Right hindlimb (tissue), 1 donor: ENCODE measurements around the gene ALDOB.

Source experiments
- DNase-seq: peaks from one replicate; pipeline ENCODE4 v3.0.0-alpha.2; 2018

ALDOB gene

DNA sequence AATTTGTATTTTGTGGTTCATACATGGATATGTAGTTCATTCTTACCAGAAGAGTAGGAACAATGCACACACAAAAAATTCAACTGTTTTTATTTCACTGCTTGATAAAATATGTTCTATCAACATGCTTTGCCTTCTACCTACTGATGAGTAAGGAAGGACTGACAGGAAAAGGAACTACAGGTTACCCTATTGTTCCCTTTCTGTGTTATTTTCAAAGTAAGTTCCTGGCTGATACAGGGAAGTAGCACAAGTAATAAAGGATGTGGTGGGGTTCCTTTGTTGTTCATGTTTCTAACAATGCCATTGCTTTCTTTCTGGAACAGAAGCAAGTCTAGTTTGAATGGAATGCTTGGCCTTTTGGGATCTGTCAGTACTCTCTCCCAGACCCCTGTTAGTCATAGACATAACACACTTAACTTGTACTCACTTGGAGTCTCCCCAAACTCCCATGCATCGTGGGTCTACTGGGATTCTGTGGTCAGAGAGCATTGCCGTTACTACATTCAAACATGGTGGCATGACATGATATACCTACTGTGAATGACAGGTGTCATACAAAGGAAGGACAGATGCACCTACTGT is 20.2 kb upstream of the ALDOB start:
- no peak for DNase-seq

DNA sequence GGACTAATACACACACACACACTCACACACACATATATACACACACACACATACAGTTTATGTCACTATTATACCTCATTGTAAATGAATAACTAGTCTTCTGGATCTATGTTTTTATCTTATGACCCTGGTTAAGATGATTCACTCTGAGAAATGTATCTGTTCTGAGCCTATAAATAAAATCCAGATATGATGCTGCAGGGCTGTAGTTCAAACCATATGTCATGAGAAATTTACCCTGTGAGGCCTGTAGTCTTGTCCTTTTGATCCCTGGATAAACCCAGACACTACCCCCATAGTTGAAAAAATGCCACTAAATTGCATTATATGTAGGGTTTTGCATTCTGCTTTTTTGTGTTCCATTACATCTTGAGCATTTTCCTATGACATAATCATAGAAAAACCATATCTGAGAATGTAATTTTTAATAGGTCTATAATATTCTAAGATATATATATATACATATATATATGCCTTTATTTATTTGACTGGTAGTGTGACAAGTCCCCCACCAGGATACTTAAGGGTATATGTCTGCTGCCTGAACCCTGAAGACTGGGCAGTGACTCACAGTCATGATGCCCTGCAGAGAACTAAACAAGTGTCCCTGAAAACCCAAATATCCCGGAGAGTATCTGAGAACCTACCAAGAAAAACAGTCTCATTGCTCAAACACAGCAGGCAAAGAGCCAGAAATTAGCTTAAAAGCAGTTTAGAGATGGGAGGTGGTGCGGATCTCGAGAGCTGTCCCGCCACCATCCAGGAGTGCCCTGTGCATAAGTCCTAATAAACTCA is 18.4 kb upstream of the ALDOB start:
- no peak for DNase-seq

DNA sequence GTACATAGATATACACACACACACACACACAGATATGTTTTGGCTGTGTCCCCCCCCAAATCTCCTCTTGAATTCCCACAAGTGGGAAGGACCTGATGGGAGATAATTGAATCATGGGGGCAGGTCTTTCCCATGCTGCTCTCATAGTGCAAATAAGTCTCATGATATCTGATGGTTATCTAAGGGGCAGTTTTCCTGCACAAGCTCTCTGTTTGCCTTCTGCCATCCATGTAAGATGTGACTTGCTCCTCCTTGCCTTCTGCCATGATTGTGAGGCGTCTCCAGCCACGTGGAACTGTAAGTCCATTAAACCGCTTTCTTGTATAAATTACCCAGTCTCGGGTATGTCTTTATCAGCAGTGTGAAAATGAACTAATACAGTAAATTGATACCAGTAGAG is 15.9 kb upstream of the ALDOB start:
- DNase-seq, result no peak

DNA sequence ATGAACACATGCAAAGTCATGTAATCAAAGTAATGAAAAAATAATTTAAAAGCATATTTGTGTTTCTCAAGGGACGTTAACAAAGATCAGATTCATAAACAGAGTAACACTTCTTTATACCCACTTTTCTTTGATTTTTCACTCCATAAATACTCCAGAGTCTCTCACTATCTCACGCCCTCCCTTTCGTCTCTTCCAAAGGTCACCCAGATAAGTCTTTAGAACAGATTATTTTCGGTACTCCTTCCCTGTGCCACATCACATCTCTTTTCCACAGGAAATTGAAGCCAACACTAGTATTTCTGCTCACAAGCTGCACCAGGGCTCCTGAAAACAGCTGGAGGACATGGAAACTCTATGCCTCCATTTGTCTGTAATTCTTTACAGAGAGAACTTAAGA is 15.4 kb upstream of the ALDOB start:
- DNase-seq, result no peak

DNA sequence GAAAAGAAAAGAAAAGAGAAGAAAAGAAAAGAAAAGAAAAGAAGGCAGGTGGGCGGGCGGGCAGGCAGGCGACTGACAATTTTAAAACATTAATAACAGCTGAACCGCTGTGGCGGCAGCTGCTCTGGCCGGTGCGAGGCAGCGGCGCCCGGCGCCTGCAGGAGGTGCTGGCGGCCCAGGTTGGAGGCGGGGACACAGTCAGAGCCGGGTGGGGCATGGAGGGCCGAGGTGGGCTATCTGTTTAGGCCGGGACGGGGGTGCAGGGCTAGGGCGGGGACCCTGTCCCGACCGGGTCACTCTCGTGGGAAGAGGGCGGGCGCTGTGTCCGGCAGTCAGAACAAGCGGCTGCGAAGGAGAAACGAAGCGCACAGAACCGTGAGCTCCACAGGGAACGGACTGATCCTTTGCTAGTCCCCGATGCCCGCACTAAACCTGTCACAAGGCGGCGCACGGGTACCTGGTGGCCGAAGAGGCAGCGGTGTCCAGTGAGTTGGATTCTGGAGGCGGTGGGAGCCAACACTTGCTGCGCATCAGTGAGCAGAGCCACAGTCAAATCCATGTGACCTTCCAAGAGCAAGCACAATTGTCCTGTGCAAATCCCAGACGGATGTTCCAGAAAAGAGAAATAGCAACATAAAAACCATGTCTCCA is 13.6 kb upstream of the ALDOB start:
- peak; percentile 78 for DNase-seq

DNA sequence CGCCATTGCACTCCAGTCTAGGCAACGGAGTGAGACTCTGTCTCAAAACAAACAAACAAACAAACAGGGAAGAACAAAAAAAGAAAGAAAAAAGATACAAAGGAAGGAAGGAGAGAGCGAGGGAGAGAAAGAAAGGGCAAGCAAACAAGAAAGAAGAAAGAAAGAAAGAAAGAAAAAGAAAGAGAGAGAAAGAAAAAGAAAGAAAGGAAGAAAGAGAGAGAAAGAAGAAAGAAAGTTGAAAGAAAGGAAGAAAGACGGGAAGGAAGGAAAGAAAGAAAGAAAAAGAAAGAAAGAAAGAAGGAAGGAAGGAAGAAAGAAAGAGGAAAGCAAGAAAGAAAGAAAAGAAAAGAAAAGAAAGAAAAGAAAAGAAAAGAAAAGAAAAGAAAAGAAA is 13.1 kb upstream of the ALDOB start:
- DNase-seq, result no peak

DNA sequence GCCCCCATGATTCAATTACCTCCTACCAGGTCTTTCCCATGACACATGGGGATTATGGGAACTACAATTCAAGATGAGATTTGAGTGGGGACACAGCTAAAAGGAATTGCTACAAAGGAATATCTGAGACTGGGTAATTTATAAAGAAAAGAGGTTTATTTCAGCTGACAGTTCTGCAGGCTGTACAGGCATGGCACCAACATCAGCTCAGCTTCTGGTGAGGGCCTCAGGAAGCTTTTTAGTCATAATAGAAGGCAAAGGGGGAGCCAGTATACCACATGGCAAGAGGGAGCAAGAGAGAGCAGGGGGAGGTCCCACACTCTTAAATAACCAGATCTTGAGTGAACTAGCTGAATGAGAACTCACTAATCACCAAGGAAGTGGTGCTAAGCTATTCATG is 11.2 kb upstream of the ALDOB start:
- DNase-seq, result no peak

DNA sequence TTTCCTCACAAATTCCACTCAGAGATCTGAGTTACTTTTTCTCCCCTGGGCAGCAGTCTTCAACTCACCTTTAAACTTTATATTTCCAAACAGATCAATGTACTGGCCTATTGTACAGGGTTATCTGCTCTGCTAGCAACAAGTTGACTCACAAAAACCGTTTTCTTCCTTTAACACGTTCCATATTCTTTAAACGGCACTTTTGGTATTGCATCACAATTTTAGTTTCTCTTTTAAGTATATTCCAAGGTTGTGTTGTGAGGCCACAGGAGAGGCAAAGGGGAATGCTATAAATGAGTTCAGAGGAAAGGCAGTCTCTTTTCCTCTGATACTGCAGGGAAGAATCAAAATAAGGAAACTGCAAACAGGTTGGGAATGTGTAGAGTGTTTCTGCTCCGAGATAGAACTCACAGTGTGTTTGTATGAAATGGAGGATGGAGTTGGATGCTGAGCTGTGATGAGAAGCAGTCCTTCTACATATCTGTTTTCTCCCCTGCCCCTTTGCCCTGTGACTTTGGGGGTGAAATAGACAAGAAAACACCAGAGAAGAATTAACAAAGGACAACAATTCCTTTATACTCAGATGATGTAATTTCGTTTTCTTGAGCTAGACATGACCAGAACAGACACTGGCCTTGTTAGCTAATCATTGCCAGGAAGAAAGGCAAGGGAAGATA is 9.9 kb upstream of the ALDOB start:
- no peak for DNase-seq

DNA sequence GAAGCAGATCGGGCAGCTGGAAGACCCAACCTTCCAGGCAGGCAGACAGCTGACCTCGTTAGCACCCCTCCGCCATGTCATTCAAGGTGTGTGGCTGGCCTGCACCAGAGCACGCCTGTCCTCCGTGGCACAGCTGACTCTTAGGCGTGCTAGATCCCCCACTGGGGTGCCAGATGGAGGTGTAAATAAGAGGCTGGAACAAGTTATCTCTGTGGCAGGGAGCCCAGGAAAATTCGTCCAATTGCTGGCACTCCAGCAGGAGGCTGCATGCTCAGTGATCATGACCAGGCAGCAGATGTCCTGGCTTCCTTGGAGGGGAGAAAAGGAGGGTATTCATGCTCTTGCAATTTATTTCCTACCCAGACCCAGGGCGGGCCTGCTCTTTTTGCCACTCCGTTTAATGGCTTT is 7.8 kb upstream of the ALDOB start:
- DNase-seq, result peak; percentile 47

DNA sequence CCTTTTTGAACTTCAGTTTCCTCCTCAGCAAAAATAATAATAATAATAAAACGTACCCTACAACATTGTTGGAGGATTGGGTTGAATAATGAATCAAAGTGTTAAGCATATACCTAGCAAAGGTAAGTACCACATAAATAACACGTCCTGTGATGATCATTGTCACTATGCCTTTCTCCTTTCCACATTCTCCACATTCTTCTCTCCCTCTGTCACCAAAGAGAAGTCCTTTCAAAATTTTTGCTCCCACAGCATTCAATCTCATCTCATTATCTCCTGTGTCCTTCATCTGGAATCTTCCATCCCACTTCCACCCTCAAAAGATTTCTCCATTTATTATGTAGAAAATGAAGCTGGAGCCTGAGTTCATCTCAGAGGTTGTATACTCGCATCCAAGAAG is 7.2 kb upstream of the ALDOB start:
- DNase-seq, result no peak

DNA sequence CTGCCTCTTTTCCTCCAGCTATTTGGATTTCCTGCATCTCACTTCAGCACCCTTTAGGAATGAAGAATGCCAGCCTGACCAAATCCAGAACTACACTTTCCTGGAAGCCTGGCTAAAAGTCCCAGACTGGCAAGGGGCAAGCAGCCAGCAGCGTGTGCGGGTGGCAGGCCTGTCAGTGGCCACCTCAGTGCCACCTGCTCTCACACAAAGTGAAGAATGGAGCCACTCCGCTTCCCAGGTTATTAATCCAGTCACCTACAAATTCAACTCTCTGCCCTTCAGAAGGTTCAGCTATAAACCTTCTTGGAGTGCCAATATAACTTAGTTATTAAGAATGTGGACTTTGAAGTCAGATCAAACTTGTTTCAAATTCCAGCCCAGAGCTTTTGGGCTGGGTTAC is 6.7 kb upstream of the ALDOB start:
- DNase-seq, result no peak

DNA sequence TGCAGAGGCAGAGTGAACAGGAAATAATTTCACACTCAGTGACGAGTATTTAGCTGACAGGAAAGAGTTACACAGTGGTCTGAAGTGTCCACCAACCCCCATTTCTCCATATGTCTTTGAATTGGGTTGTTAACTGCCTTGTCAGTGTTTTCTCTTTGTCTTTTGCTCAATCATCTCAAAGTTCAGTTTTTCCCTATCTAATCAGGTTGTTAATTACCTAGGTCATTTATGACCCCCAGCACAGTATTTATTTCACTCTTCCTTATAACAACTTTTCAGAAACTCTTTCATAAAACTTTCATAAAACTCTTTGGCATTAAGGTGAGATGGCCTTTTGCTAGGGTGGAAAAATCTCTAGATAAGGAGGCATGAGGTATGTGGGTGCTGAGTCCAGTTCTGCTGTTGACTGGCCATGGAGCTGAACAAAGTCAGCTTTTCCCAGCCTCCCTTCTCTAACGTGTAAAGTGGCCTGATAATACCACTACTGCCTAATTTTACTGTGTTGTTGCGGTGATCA is 5.2 kb upstream of the ALDOB start:
- no peak for DNase-seq

DNA sequence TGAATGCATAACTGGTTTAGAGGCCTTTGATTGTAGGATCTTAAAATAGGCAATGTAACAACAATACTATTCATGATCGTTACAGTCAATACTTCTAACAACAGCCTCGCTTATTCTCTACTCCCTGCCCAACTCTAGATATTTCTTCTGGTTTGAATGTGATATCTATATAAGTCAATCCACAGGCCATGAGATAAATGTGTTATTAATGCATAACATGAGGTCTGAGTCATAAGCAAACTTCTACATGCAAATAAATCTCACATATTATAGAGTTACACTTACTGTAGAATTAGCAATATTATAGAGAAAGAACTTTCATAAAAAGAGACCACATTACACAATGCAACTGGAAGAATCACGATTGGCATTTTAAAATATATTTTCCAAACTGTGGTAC is 2.9 kb upstream of the ALDOB start:
- DNase-seq, result no peak

DNA sequence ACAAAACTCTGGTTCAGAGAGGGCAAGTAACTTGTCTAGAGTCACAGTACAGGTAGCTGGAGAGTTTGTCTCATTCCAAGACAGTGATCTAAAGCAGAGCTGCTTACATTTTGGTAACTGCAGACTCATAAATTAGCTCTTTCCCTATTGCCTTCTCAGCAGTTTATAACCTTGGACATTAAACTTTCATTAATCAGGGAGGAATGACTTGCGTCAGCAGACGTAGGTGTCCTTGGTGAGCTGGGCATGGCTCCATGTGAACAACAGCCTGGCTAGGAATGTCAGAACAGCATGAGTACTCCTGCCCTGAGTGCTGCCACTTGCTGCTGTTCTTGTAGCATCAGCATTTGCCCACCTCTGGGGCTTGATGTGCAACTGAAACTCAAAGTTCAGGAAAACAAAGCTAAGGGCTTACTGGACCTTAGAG is 2.2 kb upstream of the ALDOB start:
- no peak for DNase-seq

DNA sequence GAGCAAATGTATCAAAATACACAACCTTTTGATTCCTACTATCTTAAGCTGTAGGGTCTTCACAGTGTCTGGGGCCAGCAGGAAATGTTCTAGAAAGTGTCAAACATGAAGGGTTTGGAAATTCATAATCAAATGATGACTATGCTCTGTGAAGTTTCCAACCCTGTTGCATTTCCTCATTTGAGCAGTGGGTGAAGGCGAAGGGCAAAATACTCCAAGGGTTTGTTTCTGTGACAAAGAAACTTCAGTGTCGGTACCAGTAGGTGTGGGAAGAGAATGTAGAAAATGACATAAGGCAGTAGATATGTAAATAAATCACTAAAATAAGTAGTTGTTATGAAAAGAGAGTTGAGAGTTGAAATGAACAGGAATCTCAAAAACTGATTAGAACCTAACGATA is 576 bp downstream of the ALDOB start:
- no peak for DNase-seq

DNA sequence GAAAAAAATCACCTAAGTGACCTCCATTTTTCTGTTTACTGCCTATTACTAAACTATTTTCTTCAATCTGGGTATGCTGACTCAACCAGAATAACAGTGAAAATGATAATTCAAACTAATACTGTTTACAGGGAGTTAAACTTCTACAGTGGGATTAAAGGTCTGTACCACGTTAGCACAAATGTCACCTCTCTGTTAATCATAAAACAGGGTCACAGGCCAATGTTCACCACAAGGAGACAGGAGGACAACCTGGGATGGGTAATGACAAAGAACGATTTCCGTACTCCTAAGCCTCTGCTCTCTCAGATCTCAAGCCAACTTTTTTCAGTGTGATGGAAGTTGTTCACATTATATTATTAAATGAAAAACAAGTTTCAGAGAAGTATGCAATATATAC is 2.3 kb downstream of the ALDOB start:
- DNase-seq, result no peak

DNA sequence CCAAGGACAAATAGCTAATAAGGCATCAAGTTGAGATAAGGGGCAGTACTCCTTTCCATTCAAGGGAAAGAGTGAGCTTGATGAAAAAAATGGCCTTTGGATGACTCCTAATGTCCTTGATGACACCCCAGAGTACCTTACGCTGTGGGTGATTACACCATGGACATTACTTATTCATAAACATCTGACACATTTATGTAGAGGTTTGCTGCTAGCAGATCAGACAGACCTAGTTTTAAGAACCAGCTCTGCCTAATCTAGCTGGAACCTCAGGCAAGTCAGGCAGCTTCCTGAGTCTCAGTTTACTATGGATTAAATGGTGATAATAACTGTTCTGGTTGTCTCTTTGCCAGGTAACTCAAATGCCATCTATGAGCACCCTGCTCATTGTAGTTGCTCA is 2.8 kb downstream of the ALDOB start:
- DNase-seq, result no peak

DNA sequence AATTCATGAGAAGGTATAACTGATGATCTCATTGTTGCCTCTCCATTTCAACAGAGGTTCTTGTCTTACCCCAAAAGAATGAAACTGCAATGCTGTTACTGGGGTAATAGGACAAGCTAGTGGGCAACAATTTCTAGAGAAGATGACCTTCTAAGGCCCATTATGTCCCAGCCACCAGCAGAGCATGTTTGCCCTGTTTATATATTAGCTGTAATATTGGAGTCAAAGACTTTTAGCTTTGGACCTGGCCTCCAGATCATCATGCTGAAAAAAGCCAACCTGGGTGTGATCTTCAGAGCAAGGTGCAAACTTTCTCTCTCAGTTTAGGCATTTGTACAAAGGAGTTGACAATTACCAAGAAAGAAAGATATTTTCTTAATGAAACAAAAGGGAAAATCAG is 3.4 kb downstream of the ALDOB start:
- no peak for DNase-seq

DNA sequence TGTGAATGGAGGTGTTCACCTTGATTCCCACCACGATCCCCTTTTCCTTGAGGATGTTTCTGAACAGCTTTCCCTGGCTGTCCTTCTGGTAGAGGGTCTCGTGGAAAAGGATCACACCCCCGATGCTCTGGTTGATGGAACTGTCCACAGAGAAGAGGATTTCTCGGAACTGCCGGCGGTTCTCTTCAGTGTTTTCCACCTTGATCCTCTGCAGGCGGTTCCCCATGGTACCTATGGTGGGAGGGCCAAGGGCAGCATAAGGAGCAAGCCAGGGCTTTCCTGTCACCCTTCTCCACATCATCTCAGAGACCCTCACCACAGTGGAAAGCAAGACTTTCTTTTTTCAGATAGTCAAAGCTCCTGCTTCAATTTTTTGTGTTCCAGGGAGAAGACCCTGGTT is 5.8 kb downstream of the ALDOB start:
- no peak for DNase-seq

DNA sequence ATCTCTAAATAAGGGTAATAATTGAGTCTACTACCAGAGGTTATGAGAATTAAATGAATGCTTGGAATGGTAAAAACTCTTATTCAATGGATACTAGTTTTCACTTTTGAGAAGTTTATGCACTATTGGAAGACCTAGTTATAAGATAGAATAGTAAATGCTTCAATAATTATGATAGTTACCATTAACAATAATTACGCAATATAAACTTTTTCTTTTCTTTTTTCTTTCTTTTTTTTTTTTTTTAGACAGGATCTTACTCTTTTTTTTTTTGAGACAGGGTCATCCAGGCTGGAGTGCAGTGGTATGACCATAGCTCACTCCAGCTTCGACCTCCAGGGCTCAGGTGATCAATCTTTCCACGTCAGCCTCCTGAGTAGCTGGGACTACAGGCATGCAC is 6.7 kb downstream of the ALDOB start:
- no peak for DNase-seq

DNA sequence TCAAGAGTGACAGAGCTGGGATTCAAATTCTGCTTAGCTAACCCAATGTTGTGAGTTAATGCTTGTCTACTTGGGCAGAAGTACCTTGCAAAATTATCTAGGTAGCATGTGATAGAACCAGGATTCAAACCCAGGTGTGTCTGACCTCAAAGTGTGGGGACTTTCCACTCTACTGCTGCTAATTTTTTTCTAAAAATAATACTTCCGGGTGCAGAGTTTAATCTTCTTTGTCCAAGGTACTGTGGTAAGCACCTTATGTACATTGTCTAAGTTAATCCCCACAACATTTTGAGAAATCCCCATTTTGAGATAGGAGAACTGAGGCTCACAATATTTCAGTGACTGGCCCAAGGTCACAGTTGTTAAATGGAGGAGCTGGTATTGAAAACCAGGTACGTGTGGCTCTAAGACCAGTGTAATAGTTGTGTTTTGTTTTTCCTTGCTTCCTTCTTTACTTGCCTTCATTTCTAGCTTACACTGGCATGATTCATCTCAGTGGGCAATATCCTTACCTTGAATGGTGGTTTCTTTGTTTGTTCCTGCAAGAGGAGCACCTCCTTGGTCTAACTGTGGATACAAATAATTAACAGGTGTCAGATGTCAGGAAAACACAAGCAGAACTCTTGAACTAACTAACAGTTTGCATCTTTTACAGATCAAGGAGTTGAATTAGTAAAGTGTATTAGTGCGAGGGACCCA is 7.5 kb downstream of the ALDOB start:
- DNase-seq, result no peak

DNA sequence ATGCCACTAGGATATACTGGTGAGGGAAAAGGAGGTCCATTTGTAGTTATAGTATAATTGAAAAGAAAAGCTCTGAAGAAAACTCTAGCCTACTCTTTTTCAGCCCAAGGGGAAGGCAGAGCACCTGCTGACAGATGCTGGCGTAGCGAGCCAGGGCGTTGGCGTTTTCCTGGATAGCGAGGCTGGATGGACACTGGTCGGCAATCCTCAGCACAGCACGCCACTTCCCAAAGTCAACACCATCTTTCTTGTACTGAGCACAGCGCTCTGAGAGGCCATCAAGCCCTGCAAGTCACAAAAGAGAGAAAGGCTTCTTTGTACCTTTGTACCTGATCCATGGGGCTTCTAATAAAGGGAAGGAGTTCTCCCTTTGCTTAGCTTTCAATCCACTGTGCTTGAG is 8.2 kb downstream of the ALDOB start:
- no peak for DNase-seq

DNA sequence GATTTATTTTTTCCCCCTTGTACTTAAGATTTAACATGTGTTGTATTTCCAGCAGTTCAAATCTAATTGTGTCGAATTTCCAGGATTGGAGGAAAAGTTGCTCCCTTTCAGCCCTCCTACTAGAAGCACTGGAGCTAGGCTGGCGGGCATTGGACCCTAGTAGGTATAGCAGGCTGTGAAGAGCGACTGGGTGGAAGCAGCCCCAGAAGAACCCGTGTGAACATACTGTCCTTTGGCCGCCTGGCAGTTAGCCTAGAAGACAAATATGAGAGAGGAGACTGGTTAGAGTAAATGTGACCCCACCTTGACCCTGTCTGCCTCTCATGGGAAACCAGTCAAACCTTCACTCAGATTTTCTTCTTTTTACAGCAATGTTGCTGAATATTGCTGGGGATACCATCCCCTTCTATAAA is 13.9 kb downstream of the ALDOB start:
- no peak for DNase-seq
